Measurements from ENCODE around the gene DNAJA3. TPM values are rescaled to one million over a fixed set of nuclear protein-coding genes. Genes with fewer than 3 reads are reported as not detected.

DNAJA3 gene
- total and polyA plus RNA-seq, 10 of the 15 experiments (the other 5 are each of a cell fraction or from before 2014, with no cell fraction given) = 8.4 to 141 (median 60.8) TPM

GRCh38 chr16:4376893-4377572 is 48.6 kb upstream of the DNAJA3 start:
- Histone ChIP-seq H3K36me3 (ENCODE audit: control insufficient read depth in 2 of 2, insufficient read depth in 2 of 2, low read length in 1 of 2) (peaks cover 0 to 2% of the 10 kb centered on the region in 2 experiments; a peak in 1 of 4 replicates), H3K79me2 (ENCODE audit: control insufficient read depth, insufficient read depth, low read length) (no peaks in the 10 kb centered on the region), H3K9me3 (replicated peaks; ENCODE audit: control insufficient read depth, insufficient read depth, low read length) (no peaks in the 10 kb centered on the region), H3K9ac (ENCODE audit: control insufficient read depth, insufficient read depth, low read length) (no peak overlapping the region), H4K20me1 (ENCODE audit: control insufficient read depth, insufficient read depth) (peaks cover 5% of the 10 kb centered on the region), H3K4me1 (ENCODE audit: control insufficient read depth, insufficient read depth, low read length) (no peaks in the 10 kb centered on the region), H3K4me2 (ENCODE audit: control insufficient read depth, insufficient read depth) (no peak overlapping the region), H3K27me3 (replicated peaks in 1 of 2; ENCODE audit: control insufficient read depth in 2 of 2, insufficient read depth in 2 of 2, low read length in 1 of 2) (no peaks in the 10 kb centered on the region), H3K27ac (ENCODE audit: control insufficient read depth, insufficient read depth) (no peak overlapping the region), H3K4me3 (no peak overlapping the region), H2AFZ (ENCODE audit: control insufficient read depth, low read depth, low read length) (no peak overlapping the region)
- intact Hi-C loops (cut with micrococcal nuclease; ENCODE audit: unreplicated experiment) = no loop called here
- 93% methylated on average over 25 of the region's 27 CpGs for whole genome bisulfite sequencing (ENCODE audit: insufficient coverage, insufficient replicate concordance, low lambda C conversion rate, missing lambda C conversion rate)
- DNase-seq (ENCODE audit: low read depth, low spot score) (no peak), FAIRE-seq (no peak), ATAC-seq (no peak)
- ChIA-PET POLR2A (no interaction called here), RAD21 (ENCODE audit: unreplicated experiment) (no interaction called here), SMC1A (ENCODE audit: uncharacterized antibody, unreplicated experiment) (no interaction called here), CTCF (interaction anchor here (0.6 kb wide), 1 partner anchor 88 kb away, joined by 3 read pairs; no protein-coding TSS in a partner anchor)
- in situ Hi-C loops (cut with MboI) = no loop called here
- no TSS peak for BruUV-seq (replicated peaks)
- TF ChIP-seq ZNF384 (IDR thresholded peaks at IDR 0.05; ENCODE audit: borderline replicate concordance, low read depth, low read length) = no peak
- TF ChIP-seq CTCF (IDR thresholded peaks at IDR 0.05 in 2 of 3, conservative IDR thresholded peaks at IDR 0.05 in 1 of 3; ENCODE audit: control insufficient read depth in 2 of 3, extremely low read depth in 1 of 3, insufficient read depth in 1 of 3, low read depth in 3 of 3, low read length in 3 of 3) = no peak
- no peak for TF ChIP-seq YY1 (IDR thresholded peaks at IDR 0.05; ENCODE audit: low read depth, low read length)
- no peak for TF ChIP-seq SKIL (IDR thresholded peaks at IDR 0.05; ENCODE audit: low read depth, poor library complexity, severe bottlenecking)
- TF ChIP-seq CHD1 (IDR thresholded peaks at IDR 0.05; ENCODE audit: low read depth, low read length) = no peak
- TF ChIP-seq PAX5 (IDR thresholded peaks at IDR 0.05; ENCODE audit: borderline replicate concordance, low read depth, low read length) = no peak

Measured in GM12878 (cell line).